Right ventricle myocardium inferior (tissue), 1 donor: Measurements from ENCODE around the gene SOX5. TPM values are rescaled to one million over a fixed set of nuclear protein-coding genes. Genes with fewer than 3 reads are reported as not detected.
A peak's percentile ranks its signal among the peaks of the same experiment; 100 is the strongest.
"Not testable (repeated sequence)": the region's sequence is repeated elsewhere in the genome, so short reads cannot be mapped to it uniquely, and the experiment has no call there.

Source experiments
- ATAC-seq: fragments of 200-7000 bp; cut with Tn5 transposase; one replicate; pipeline ENCODE4 v1.9.1; 2020; ENCODE audit warnings: mild to moderate bottlenecking, moderate library complexity
- DNase-seq: peaks from one replicate; pipeline ENCODE4 v3.0.0; 2021; ENCODE audit errors: missing footprints
- intact Hi-C: fragments of 100-400 bp; cut with DNase I; formaldehyde crosslinking; loops from one replicate; pipeline ENCODE4 v1.11.0; 2022
- total RNA-seq: library from RNA; stranded (reverse); fragmentation: NEBNext Ultra II Directional; extraction: Animal tissue kit (Norgen Biotek cat#: 25700); gene quantifications from one replicate; pipeline ENCODE4 v1.2.1, GENCODE V29; 2021
- donor health status: DM: no; HTN: yes; CAD: no; lungs with severe emphysema.

Gene SOX5
- total RNA-seq, 1 donor from 2014 or later = 3.2 TPM

DNA sequence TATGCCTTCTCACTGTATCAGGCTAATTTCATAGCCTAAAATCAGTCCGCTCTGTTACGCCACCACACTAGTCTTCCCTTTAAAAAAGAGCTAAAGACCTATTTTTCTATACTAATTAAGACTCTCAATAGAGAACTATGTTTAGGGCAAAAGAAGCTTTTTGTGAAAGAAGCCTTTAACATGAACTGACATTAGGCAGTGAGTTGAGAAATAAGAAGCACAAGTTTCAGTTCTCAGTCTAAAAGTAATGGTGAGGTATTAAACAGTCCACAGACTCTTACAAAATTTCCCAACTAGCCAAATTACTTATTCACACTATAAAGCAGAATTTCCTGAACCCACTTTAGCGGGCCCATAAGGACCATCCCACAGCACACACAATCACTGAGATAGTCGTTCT is 93.7 kb downstream of the SOX5 start:
- intact Hi-C loops = no loop called here
- ATAC-seq (no peak), DNase-seq (no peak)

GRCh38 chr12:23854598-23854997 is 94.9 kb downstream of the SOX5 start:
- no peak for ATAC-seq

GRCh38 chr12:23853640-23854039 is 95.8 kb downstream of the SOX5 start:
- DNase-seq (no peak), ATAC-seq (no peak)
- intact Hi-C loops = no loop called here

More at GRCh38 chr12:23854598-23854997, 94.9 kb downstream of the SOX5 start:
- DNase-seq = no peak
- intact Hi-C loops = no loop called here

DNA sequence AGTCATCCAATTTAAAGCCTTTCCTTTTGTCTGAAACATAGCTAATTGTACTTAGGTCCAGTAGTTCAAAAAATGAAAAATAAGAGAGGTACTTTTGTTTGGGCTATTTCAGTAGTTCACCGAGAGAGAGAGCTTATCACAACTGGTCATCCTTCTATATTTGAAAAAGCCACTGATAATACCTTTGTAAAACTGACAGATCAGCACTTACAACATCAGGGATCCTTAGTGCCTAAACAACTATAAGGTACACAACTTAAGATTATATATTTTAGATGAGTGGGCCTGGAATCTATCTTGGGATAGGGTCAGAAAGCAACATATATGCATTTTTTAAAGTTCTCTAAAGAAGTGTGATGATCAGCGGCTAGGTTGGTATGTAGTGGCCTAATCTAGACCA is 97.9 kb downstream of the SOX5 start:
- ATAC-seq = no peak

DNA sequence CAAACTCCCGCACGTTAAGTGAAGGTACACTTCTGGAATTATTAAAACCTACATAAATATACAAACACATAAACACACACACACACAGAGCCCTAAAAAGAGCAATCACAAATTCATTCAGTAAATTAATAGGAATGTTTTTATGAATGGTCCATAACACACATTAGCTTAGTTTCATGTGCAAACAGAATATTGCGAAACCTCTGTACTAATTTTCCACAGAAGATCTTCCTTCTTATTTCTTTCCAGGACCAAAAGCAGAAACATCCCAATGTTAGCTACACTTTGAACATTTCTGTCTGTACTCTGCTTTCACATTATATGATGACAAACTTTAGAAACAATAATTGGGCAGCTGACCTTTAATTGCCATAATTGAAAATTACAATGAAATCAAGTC is 101.6 kb downstream of the SOX5 start:
- intact Hi-C loops = no loop called here
- DNase-seq (no peak), ATAC-seq (no peak)

More for the DNA sequence above, 97.9 kb downstream of the SOX5 start:
- intact Hi-C loops = no loop called here
- DNase-seq = no peak

- ATAC-seq = no peak
- intact Hi-C loops = no loop called here
- no peak for DNase-seq
Measured at GRCh38 chr12:23843958-23844357, 105.5 kb downstream of the SOX5 start.

DNA sequence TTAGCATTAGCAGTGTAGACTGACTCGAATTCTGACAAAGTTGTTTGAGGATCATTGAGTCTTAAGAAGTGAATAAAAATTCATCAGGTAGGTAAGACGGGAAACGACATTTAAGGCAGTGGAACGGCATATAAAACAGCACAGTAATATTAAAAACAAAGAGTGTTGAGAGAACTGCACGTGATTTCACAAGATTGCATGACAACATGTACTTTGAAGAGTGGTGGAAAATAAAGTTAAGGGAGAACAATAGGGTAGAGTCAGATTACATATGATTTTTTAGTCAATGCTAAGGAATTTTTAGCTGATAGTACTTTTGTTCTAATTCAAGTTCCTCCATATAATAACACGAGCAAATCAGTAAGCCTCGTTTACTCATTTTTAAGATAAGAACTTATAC is 115.4 kb downstream of the SOX5 start:
- DNase-seq = no peak
- no peak for ATAC-seq
- intact Hi-C loops = no loop called here

- DNase-seq = no peak
- no peak for ATAC-seq
- intact Hi-C loops = no loop called here
Measured at GRCh38 chr12:23831739-23832138, 117.7 kb downstream of the SOX5 start.

DNA sequence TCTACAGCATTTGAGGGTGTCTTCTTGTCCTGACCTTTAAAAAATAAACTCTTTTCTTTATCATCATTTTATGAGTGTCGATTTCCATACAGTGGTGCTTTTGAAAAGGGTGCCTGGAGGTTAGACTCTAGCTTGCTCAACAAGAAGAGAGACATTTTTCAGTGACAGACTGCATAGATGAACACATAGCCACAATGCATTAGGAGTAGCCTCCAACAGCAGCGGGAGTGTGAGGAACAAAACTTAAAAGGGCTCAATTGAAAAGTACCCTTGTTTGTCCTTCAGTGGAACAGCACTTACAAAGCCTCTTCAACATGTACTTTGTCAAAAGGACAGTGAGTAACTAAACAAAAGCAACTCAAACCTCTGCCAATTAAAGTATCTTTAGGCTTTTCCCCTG is 119.3 kb downstream of the SOX5 start:
- ATAC-seq = no peak
- intact Hi-C loops = no loop called here
- no peak for DNase-seq

DNA sequence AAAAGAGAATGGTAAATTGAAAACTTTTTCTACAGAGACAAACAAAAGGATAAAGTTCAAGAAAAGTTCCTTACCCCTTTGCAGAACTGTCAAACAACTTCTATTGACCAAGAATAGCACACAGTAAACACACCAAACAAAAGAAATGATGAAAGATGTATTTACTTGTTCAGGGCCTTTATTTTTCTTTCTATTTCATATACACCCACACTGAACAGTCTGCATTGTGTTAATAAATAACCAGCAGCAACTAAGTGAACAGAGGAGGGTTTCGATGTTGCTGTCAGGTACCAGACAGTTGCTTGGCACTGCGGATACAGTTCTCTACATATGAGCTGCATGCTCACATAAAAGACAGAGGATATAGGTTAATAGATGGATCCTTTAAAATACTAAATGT is 122.1 kb downstream of the SOX5 start:
- intact Hi-C loops = no loop called here

DNA sequence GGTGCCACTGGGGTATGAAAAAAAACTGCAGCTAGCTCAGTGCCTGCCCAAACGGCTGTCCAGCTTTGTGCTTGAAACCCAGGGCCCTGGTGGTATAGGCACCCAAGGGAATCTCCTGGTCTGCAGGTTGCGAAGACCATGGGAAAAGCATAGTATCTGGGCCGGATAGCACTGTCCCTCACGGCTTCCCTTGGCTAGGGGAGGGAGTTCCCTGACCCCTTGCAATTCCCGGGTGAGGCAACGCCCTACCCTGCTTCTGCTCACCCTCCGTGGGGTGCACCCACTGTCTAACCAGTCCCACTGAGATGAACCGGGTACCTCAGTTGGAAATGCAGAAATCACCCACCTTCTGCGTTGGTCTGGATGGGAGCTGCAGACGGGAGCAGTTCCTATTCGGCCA is 124.3 kb downstream of the SOX5 start:
- DNase-seq, intact Hi-C loops, ATAC-seq: not testable (repeated sequence)

More for the DNA sequence above, 122.1 kb downstream of the SOX5 start:
- ATAC-seq = no peak
- no peak for DNase-seq

DNA sequence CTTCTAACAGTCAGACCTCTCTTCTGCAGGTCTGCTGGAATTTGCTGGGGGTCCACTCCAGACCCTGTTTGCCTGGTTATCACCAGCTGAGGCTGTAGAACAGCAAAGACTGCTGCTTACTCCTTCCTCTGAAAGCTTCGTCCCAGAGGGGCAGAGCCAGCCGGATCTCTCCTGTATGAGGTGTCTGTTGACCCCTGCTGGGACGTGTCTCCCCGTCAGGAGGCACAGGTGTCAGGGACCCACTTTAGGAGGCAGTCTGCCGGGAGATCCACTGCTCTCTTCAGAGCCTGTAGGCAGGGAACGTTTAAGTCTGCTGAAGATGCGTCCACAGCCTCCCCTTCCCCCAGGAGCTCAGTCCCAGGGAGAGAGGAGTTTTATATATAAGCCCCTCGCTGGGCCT is 125.1 kb downstream of the SOX5 start:
- DNase-seq (no peak), ATAC-seq (no peak)
- intact Hi-C loops = no loop called here

GRCh38 chr12:23822883-23823282 is 126.6 kb downstream of the SOX5 start:
- ATAC-seq, intact Hi-C loops, DNase-seq: not testable (repeated sequence)

- DNase-seq = no peak
- intact Hi-C loops = no loop called here
- ATAC-seq = no peak
Measured at GRCh38 chr12:23817345-23817744, 132.1 kb downstream of the SOX5 start.

DNA sequence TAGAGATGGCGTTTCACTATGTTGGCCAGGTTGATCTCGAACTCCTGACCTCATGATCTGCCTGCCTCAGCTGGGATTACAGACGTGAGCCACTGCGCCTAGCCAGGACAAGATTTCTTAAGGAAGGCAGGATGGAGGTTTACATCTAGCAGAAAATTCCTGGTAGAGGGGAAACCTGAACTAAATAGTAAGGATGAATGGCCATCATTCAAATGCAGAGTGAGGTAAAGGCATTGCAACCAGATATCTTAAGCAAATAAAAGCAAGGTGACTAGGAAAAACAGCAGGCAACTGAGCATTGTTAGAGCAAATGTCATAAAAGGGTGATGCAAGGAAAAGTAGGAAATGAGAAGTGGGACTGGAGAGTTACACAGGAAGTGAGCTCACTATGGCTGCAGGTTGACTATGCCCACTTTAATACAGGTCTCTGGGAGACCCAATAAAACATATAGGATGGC is 133.0 kb downstream of the SOX5 start:
- DNase-seq (peak; percentile 25), ATAC-seq (no peak)
- intact Hi-C loops = no loop called here

DNA sequence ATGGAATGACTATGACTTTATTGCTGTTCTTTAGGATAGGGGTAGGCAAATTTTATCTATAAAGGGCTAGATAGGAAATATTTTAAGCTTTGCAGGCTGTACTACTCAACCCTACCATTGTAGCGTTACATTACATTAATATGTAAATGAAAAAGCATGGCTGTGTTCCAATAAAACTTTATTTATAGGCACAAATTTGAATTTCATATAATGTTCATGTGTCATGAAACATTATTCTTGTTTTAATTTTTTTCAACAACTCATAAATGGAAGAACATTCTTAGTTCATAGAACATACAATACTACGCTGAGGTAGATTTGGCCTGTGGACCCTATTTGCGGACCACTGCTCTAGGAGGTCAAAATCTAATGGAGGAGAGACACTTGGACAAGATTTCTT is 133.7 kb downstream of the SOX5 start:
- DNase-seq = no peak
- intact Hi-C loops = no loop called here
- ATAC-seq = no peak

DNA sequence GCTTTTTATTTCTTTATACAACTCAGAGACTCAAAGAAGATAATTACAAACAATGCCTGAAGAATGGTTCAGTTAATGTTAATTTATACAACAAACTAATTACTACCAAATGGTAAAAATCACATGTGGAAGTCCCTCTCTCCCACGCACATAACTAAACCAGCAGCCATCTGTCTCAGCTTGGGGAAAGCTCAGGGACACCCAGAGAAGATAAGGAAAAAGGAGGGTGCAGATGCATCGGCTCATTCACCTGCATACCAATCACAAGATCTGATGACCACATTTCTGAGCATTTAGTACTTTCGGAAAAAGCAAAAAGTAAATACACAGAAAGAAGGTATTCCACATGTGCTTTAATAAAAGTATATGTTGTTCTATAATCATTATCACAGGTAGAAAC is 136.3 kb downstream of the SOX5 start:
- DNase-seq (no peak), ATAC-seq (no peak)
- intact Hi-C loops = no loop called here

- DNase-seq = no peak
- intact Hi-C loops = no loop called here
- ATAC-seq = no peak
Measured at GRCh38 chr12:23810329-23810902, 139.1 kb downstream of the SOX5 start.

DNA sequence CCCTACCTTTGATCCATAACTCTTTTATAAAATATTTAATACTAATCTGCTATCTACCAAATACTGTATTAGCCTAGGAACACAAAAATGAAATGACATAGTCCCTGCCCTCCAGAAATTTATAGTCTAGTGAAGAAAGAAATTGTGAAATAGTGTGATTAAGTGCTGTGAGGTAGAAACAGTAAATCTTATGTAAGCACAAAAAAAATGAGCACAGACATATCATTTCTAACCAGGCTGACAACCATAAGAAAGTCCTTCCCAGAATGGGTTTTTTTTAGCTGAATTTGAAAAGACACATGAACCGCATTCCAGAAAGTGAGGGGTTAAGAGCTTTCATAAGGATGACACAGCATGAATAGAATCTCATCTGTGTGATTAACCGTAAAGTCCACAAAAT is 145.9 kb downstream of the SOX5 start:
- ATAC-seq = no peak
- intact Hi-C loops = no loop called here

GRCh38 chr12:23795494-23795893 is 154.0 kb downstream of the SOX5 start:
- no peak for ATAC-seq
- intact Hi-C loops = no loop called here
- DNase-seq = no peak

More for the DNA sequence above, 145.9 kb downstream of the SOX5 start:
- no peak for DNase-seq

- DNase-seq = no peak
- intact Hi-C loops = no loop called here
- ATAC-seq = no peak
Measured at GRCh38 chr12:23781118-23781517, 168.4 kb downstream of the SOX5 start.
